HCT116 (cell line): ENCODE data around the gene AWAT2. TPM values are rescaled to one million over a fixed set of nuclear protein-coding genes. Genes with fewer than 3 reads are reported as not detected.

Experiments
- ATAC-seq: fragments of 200-7000 bp; cut with Tn5 transposase; 2 replicates; pipeline ENCODE4 v1.9.1; 2020; ENCODE audit warnings: mild to moderate bottlenecking, moderate library complexity
- BruUV-seq: library from RNA; stranded (reverse); fragments of 400-500 nt; replicated peaks from 2 replicates; lab custom pipeline; 2021; lab: Mats Ljungman, UMichigan
- CTCF ChIA-PET: fragments of 300-600 bp; sonication (Branson Sonifier 250); formaldehyde crosslinking; loops from one replicate; lab custom pipeline; 2021; ENCODE audit warnings: antibody characterized with exemption; lab: Charles Lee
- POLR2A ChIA-PET: fragments of 300-600, 350-600 bp; sonication (Branson Sonifier 250); formaldehyde crosslinking; loops from one replicate; lab custom pipeline; 2021; ENCODE audit warnings: antibody characterized with exemption; lab: Charles Lee
- RAD21 ChIA-PET, 2 experiments: fragments of 300-600 bp; sonication (Branson Sonifier 250); formaldehyde crosslinking; loops; one replicate each; lab custom pipeline; 2023; ENCODE audit warnings: low total read pairs in 2 of 2; ENCODE audit not compliant: uncharacterized antibody in 2 of 2, unreplicated experiment in 2 of 2, low non-redundant PET in 1 of 2; lab: Charles Lee
- DNase-seq: peaks from one replicate; pipeline ENCODE4 v3.0.0-alpha.2; 2010; ENCODE audit warnings: low read depth, low spot score
- H2AFZ ChIP-seq: fragments of 200-600 bp; shearing (Covaris generic), sonication (generic); 2 replicates; pipeline ENCODE4 v1.6.1; 2017; ENCODE audit warnings: low read depth, mixed run types, mixed read lengths, antibody characterized with exemption, low read length; ENCODE audit not compliant: poor library complexity, severe bottlenecking
- H3K27ac ChIP-seq: 2 replicates; pipeline ENCODE4 v1.5.1; 2012; ENCODE audit warnings: low read depth, low read length
- H3K27me3 ChIP-seq: fragments of 200-600 bp; sonication (generic); 2 replicates; pipeline ENCODE4 v1.6.1; 2016; ENCODE audit warnings: mixed run types, low read length, mixed read lengths; ENCODE audit not compliant: insufficient read depth
- H3K36me3 ChIP-seq, 2 experiments: fragments of 200-500 bp in 1 of 2; fragments of 200-600 bp in 1 of 2; sonication (Bioruptor generic) in 1 of 2; sonication (generic) in 1 of 2; 2 replicates each; pipeline versions ENCODE4 v1.5.1 to v1.6.1; 2014 to 2016; ENCODE audit warnings: low read length in 2 of 2, inconsistent platforms in 1 of 2, mixed read lengths in 1 of 2, mixed run types in 1 of 2; ENCODE audit not compliant: insufficient read depth in 2 of 2, control insufficient read depth in 1 of 2
- H3K4me1 ChIP-seq, 2 experiments: fragments of 200-600 bp in 1 of 2; sonication (generic) in 1 of 2; 2 replicates each; pipeline versions ENCODE4 v1.5.1 to v1.6.1; 2012 to 2017; ENCODE audit warnings: low read length in 2 of 2, inconsistent platforms in 1 of 2, mild to moderate bottlenecking in 1 of 2, mixed read lengths in 1 of 2, mixed run types in 1 of 2, moderate library complexity in 1 of 2; ENCODE audit not compliant: insufficient read depth in 2 of 2, control insufficient read depth in 1 of 2
- H3K4me2 ChIP-seq: fragments of 200-600 bp; sonication (generic); 2 replicates; pipeline ENCODE4 v1.6.1; 2017; ENCODE audit warnings: mixed run types, low read length, mixed read lengths
- H3K4me3 ChIP-seq, 2 experiments: fragments of 200-600 bp in 1 of 2; sonication (generic) in 1 of 2; replicated peaks in 1 of 2; 2 replicates each; pipeline ENCODE4 v1.5.1; 2011 to 2016; ENCODE audit warnings: low read length in 2 of 2, control low read depth in 1 of 2, low read depth in 1 of 2, mild to moderate bottlenecking in 1 of 2, mixed read lengths in 1 of 2, mixed run types in 1 of 2
- H3K79me2 ChIP-seq: fragments of 200-600 bp; sonication (generic); 2 replicates; pipeline ENCODE4 v1.6.1; 2017; ENCODE audit warnings: mild to moderate bottlenecking, mixed run types, low read length, moderate library complexity, mixed read lengths; ENCODE audit not compliant: insufficient read depth
- H3K9ac ChIP-seq: fragments of 200-600 bp; sonication (generic); 2 replicates; pipeline ENCODE4 v1.6.1; 2016; ENCODE audit warnings: low read length, mixed read lengths
- H3K9me2 ChIP-seq: fragments of 200-600 bp; sonication (generic), shearing (Covaris generic); 2 replicates; pipeline ENCODE4 v1.6.1; 2017; ENCODE audit warnings: mixed run types, mild to moderate bottlenecking, moderate library complexity; ENCODE audit not compliant: insufficient read depth
- H3K9me3 ChIP-seq, 2 experiments: fragments of 200-500 bp in 1 of 2; fragments of 200-600 bp in 1 of 2; sonication (Bioruptor generic) in 1 of 2; sonication (generic) in 1 of 2; 2 replicates each; pipeline ENCODE4 v1.6.1; 2014 to 2017; ENCODE audit warnings: low read length in 2 of 2, mixed read lengths in 2 of 2, inconsistent platforms in 1 of 2, low read depth in 1 of 2, mild to moderate bottlenecking in 1 of 2, mixed run types in 1 of 2, moderate library complexity in 1 of 2; ENCODE audit not compliant: control insufficient read depth in 1 of 2, insufficient read depth in 1 of 2
- H4K20me1 ChIP-seq: fragments of 200-600 bp; sonication (generic), shearing (Covaris generic); 2 replicates; pipeline ENCODE4 v1.6.1; 2017; ENCODE audit warnings: mixed run types, mild to moderate bottlenecking, moderate library complexity; ENCODE audit not compliant: insufficient read depth
- CTCF ChIP-seq, 3 experiments: fragments of 200-600 bp in 1 of 3; sonication (generic) in 1 of 3; IDR thresholded peaks in 2 of 3; conservative IDR thresholded peaks in 1 of 3; 2 replicates each; pipeline ENCODE4 v1.5.1; 2012 to 2017; ENCODE audit warnings: low read depth in 2 of 3, low read length in 2 of 3, antibody characterized with exemption in 1 of 3, borderline replicate concordance in 1 of 3, control low read depth in 1 of 3, mild to moderate bottlenecking in 1 of 3, mixed read lengths in 1 of 3, mixed run types in 1 of 3, moderate library complexity in 1 of 3; ENCODE audit not compliant: insufficient read depth in 1 of 3
- EGR1 ChIP-seq: IDR thresholded peaks from 2 replicates; pipeline ENCODE4 v1.6.1; 2012; ENCODE audit warnings: low read depth
- ELF1 ChIP-seq: IDR thresholded peaks from 2 replicates; pipeline ENCODE4 v1.6.1; 2012; ENCODE audit warnings: low read depth, borderline replicate concordance
- EZH2 ChIP-seq: fragments of 200-600 bp; sonication (generic); IDR thresholded peaks from 2 replicates; pipeline ENCODE4 v1.6.1; 2017; ENCODE audit warnings: antibody characterized with exemption, mixed run types
- EZH2phosphoT487 ChIP-seq: fragments of 200-600 bp; IDR thresholded peaks from 2 replicates; pipeline ENCODE4 v1.6.1; 2018; ENCODE audit warnings: antibody characterized with exemption, borderline replicate concordance
- POLR2A ChIP-seq: IDR thresholded peaks from 2 replicates; pipeline ENCODE4 v1.7.0; 2011; ENCODE audit warnings: borderline replicate concordance; ENCODE audit not compliant: insufficient read depth, insufficient read length; ENCODE audit errors: extremely low read depth
- RAD21 ChIP-seq: IDR thresholded peaks from 2 replicates; pipeline ENCODE4 v1.6.1; 2012; ENCODE audit warnings: low read depth, mild to moderate bottlenecking
- SIN3A ChIP-seq: IDR thresholded peaks from 2 replicates; pipeline ENCODE4 v1.6.1; 2012; ENCODE audit warnings: low read depth
- SP1 ChIP-seq: IDR thresholded peaks from 2 replicates; pipeline ENCODE4 v1.6.1; 2012; ENCODE audit warnings: low read depth
- SRF ChIP-seq: IDR thresholded peaks from 2 replicates; pipeline ENCODE4 v1.6.1; 2012; ENCODE audit warnings: low read depth
- YY1 ChIP-seq: IDR thresholded peaks from 2 replicates; pipeline ENCODE4 v1.6.1; 2011; ENCODE audit warnings: low read length, low read depth, moderate library complexity, mild to moderate bottlenecking; ENCODE audit not compliant: insufficient replicate concordance; ENCODE audit errors: extremely low read depth
- ZFX ChIP-seq: fragments of 450-650 bp; IDR thresholded peaks from 2 replicates; pipeline ENCODE4 v1.6.1; 2017
- ZNF274 ChIP-seq: fragments of 200-500 bp; sonication (Bioruptor generic); IDR thresholded peaks from 2 replicates; pipeline ENCODE4 v1.6.1; 2014; ENCODE audit warnings: mild to moderate bottlenecking, low read depth, low read length, inconsistent platforms
- intact Hi-C: fragments of 100-400 bp; cut with micrococcal nuclease; formaldehyde crosslinking; loops from 2 replicates; pipeline ENCODE4 v1.10.0; 2022
- total RNA-seq: library from RNA; stranded (reverse); gene quantifications from one replicate; pipeline ENCODE4 v1.2.1, GENCODE V29; 2021; ENCODE audit not compliant: unreplicated experiment
- TF ChIP-seq, protein P1 (sequence below): IDR thresholded peaks from 2 replicates; pipeline ENCODE4 v1.6.1; 2012
- TF ChIP-seq, protein P2 (sequence below): IDR thresholded peaks from 2 replicates; pipeline ENCODE4 v1.6.1; 2011; ENCODE audit warnings: mild to moderate bottlenecking, low read length, moderate library complexity; ENCODE audit not compliant: insufficient replicate concordance; ENCODE audit errors: extremely low read depth

The AWAT2 gene
- total RNA-seq, 1 experiment from 2014 or later, result not detected

- Histone ChIP-seq H3K4me3 (no peak overlapping the region), H3K79me2 (no peaks in the 10 kb centered on the region), H3K9me3 (no peaks in the 10 kb centered on the region), H3K4me2 (no peak overlapping the region)
- intact Hi-C loops, result no loop called here
- POLR2A ChIA-PET, result no interaction called here
- no peak for DNase-seq
- RAD21 ChIA-PET, result no interaction called here
- TF ChIP-seq SP1 (no peak), CTCF (IDR thresholded peaks at IDR 0.05 in 2 of 3, conservative IDR thresholded peaks at IDR 0.05 in 1 of 3; ENCODE audit: borderline replicate concordance in 1 of 3, insufficient read depth in 1 of 3, low read depth in 2 of 3, low read length in 2 of 3) (no peak), SIN3A (no peak), ELF1 (no peak), EGR1 (no peak), RAD21 (no peak), SRF (no peak), ZFX (no peak), YY1 (no peak), EZH2 (no peak), EZH2phosphoT487 (no peak), POLR2A (no peak), ZNF274 (no peak)
- TF ChIP-seq, protein P1, sequence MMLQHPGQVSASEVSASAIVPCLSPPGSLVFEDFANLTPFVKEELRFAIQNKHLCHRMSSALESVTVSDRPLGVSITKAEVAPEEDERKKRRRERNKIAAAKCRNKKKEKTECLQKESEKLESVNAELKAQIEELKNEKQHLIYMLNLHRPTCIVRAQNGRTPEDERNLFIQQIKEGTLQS, result no peak
- TF ChIP-seq, protein P2, sequence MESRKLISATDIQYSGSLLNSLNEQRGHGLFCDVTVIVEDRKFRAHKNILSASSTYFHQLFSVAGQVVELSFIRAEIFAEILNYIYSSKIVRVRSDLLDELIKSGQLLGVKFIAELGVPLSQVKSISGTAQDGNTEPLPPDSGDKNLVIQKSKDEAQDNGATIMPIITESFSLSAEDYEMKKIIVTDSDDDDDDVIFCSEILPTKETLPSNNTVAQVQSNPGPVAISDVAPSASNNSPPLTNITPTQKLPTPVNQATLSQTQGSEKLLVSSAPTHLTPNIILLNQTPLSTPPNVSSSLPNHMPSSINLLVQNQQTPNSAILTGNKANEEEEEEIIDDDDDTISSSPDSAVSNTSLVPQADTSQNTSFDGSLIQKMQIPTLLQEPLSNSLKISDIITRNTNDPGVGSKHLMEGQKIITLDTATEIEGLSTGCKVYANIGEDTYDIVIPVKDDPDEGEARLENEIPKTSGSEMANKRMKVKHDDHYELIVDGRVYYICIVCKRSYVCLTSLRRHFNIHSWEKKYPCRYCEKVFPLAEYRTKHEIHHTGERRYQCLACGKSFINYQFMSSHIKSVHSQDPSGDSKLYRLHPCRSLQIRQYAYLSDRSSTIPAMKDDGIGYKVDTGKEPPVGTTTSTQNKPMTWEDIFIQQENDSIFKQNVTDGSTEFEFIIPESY, result no peak
- TF ChIP-seq, all 23 proteins: peak for 0
- Histone ChIP-seq H2AFZ (no peak overlapping the region), H3K36me3 (no peaks in the 10 kb centered on the region), H3K27me3 (no peaks in the 10 kb centered on the region), H3K9me2 (no peaks in the 10 kb centered on the region), H3K4me1 (no peaks in the 10 kb centered on the region), H3K9ac (no peak overlapping the region), H3K27ac (no peak overlapping the region), H4K20me1 (no peaks in the 10 kb centered on the region)
- CTCF ChIA-PET, result no interaction called here
- BruUV-seq, result no TSS peak
- no peak for ATAC-seq
Observed at GRCh38 chrX:70079297-70079696, 29.6 kb upstream of the AWAT2 start.
